Testis (tissue), 3 donors: ENCODE measurements around the gene NCL. TPM values are rescaled to one million over a fixed set of nuclear protein-coding genes. Genes with fewer than 3 reads are reported as not detected.

Experiments
- DNase-seq: peaks from one replicate; pipeline ENCODE4 v3.0.0-alpha.2; 2019
- H3K27ac ChIP-seq, 2 donors: fragments of 200-600 bp; sonication (generic); one replicate each; pipeline ENCODE4 v1.5.1; 2019
- H3K27me3 ChIP-seq: fragments of 200-600 bp; sonication (generic); one replicate; pipeline ENCODE4 v1.5.1; 2019
- H3K36me3 ChIP-seq: fragments of 200-600 bp; sonication (generic); one replicate; pipeline ENCODE4 v1.5.1; 2017; ENCODE audit warnings: low read depth; ENCODE audit errors: missing control alignments
- H3K4me1 ChIP-seq: fragments of 200-600 bp; sonication (generic); one replicate; pipeline ENCODE4 v1.5.1; 2019
- H3K4me3 ChIP-seq, 2 donors: fragments of 200-600 bp; sonication (generic); one replicate each; pipeline ENCODE4 v1.5.1; 2017 to 2019
- H3K9me3 ChIP-seq: fragments of 200-600 bp; sonication (generic); one replicate; pipeline ENCODE4 v1.5.1; 2017
- CTCF ChIP-seq, 3 experiments: fragments of 450-650 bp in 2 of 3; fragments of 200-600 bp in 1 of 3; sonication (generic) in 1 of 3; IDR thresholded peaks; one replicate each; pipeline ENCODE4 v1.5.1; 2016 to 2019; ENCODE audit warnings: antibody characterized with exemption in 3 of 3, mild to moderate bottlenecking in 2 of 3, moderate library complexity in 1 of 3
- POLR2A ChIP-seq: fragments of 450-650 bp; IDR thresholded peaks from one replicate; pipeline ENCODE4 v1.6.1; 2017; ENCODE audit warnings: antibody characterized with exemption, mild to moderate bottlenecking, moderate library complexity
- WGBS, 2 donors: methylation state at CpG; one replicate each; pipeline ENCODE4 v1.1.5; 2018; 5-methylcytosine and 5-hydroxymethylcytosine counted together
- intact Hi-C: fragments of 100-400 bp; cut with DNase I; formaldehyde crosslinking; loops from one replicate; pipeline ENCODE4 v1.15.1; 2023; ENCODE audit warnings: low total_unique reads
- polyA plus RNA-seq: library from polyadenylated mRNA; stranded (reverse); fragments of 350-450 nt; fragmentation: Illumina TruSeq; extraction: RNeasy Lipid Tissue Mini Kit (QIAGEN cat#74804); gene quantifications from one replicate; pipeline ENCODE4 v1.2.3, GENCODE V29; 2014; ENCODE audit warnings: low read depth, low replicate concordance; ENCODE audit not compliant: insufficient read depth
- total RNA-seq, 2 donors: library from RNA; depleted of rRNA; stranded (reverse); fragments of >200 nt; gene quantifications; one replicate each; pipeline ENCODE4 v1.2.3, GENCODE V29; 2016

The NCL gene
- total and polyA plus RNA-seq, 3 donors from 2014 or later, result 207 to 293 (median 224) TPM

GRCh38 chr2:231455890-231456289 lies 8.4 kb downstream of the NCL start:
- H3K4me1 ChIP-seq, result no peaks in the 10 kb centered on the region
- no peak overlapping the region for H3K27ac ChIP-seq
- no peak overlapping the region for H3K4me3 ChIP-seq
- intact Hi-C loops, result no loop called here
- H3K9me3 ChIP-seq, result no peaks in the 10 kb centered on the region
- no peak for DNase-seq
- no peaks in the 10 kb centered on the region for H3K27me3 ChIP-seq
- peaks cover 6% of the 10 kb centered on the region for H3K36me3 ChIP-seq
- WGBS, 2 donors, result 88 to 91% methylated on average over 6 of the region's 6 CpGs
- TF ChIP-seq POLR2A, result no peak
- TF ChIP-seq CTCF (IDR thresholded peaks at IDR 0.05), result no peak

- Histone ChIP-seq H3K36me3 (peaks cover 6% of the 10 kb centered on the region), H3K4me3 (no peak overlapping the region), H3K9me3 (no peaks in the 10 kb centered on the region), H3K4me1 (no peaks in the 10 kb centered on the region), H3K27me3 (no peaks in the 10 kb centered on the region), H3K27ac (no peak overlapping the region)
- DNase-seq, result no peak
- intact Hi-C loops, result no loop called here
- no peak for TF ChIP-seq CTCF (IDR thresholded peaks at IDR 0.05)
- WGBS, 2 donors, result 76 to 87% methylated on average over 11 of the region's 11 CpGs
Measured at GRCh38 chr2:231455222-231455621, 9.1 kb downstream of the NCL start.

DNA sequence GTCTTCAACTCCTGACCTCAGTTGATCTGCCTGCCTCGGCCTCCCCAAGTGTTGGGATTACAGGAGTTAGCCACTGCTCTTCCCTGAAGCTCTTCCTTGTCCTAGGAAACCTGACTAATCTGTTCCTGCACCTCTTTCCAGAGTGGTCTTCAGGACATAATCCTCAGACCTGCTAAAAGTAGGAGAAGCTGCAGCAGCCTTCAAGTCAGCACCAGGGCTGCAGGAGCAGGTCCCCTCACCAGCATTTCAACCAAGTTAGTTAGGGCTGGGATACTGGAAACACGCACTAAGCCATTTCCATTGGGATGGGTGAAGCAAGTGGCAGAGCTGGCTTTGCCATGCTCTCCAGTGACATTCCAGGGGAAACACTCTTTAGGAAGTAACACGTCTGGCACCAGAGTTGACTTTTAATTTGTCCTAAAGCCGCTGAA lies 9.9 kb downstream of the NCL start:
- Histone ChIP-seq H3K27me3 (no peaks in the 10 kb centered on the region), H3K4me1 (no peaks in the 10 kb centered on the region), H3K4me3 (no peak overlapping the region), H3K9me3 (no peaks in the 10 kb centered on the region), H3K36me3 (peaks cover 6% of the 10 kb centered on the region), H3K27ac (no peak overlapping the region)
- DNase-seq, result no peak
- intact Hi-C loops, result no loop called here
- TF ChIP-seq CTCF (IDR thresholded peaks at IDR 0.05) (no peak), POLR2A (no peak)
- 79 to 94% methylated on average over 4 of the region's 4 CpGs for WGBS, 2 donors

DNA sequence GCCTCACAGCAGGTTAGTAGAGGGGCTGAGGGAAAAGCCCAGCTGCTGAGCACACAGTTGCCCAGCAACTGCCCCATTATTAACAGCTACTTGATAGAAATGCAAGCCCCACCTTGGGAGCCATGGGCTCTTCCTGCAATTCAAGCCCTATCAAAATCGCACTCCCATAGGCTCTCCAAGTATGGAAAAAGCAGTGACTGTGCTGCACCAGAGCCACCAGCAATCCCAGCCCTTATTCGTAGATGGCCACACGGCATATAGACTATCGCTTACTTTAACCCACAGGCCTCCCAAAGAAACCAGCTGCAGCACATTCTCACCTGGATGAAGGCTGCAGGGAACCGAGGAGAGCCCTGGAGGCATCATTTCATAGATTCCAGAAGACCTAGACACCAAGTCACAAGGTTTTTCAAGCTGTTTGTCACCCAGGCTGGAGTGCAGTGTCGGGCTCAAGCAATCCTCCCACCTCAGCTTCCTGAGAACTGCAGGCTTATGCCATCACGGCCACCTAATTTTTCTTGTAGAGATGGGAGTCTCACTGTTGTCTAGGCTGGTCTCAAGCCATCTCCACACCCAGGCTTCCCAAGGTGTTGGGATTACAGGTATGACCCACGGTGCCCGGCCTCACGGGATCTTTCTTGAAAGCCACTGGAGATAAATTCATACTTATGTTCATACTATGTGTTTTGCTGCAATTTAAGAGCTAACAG lies 11.3 kb downstream of the NCL start:
- Histone ChIP-seq H3K27me3 (no peaks in the 10 kb centered on the region), H3K36me3 (peaks cover 6% of the 10 kb centered on the region), H3K9me3 (no peaks in the 10 kb centered on the region), H3K27ac (peak overlapping the region in 1 of 2 donors; percentile 4), H3K4me1 (no peaks in the 10 kb centered on the region), H3K4me3 (no peak overlapping the region)
- WGBS, 2 donors, result 66 to 82% methylated on average over 7 to 10 of the region's 10 CpGs
- no peak for DNase-seq
- intact Hi-C loops, result no loop called here
- TF ChIP-seq CTCF (IDR thresholded peaks at IDR 0.05), result no peak

DNA sequence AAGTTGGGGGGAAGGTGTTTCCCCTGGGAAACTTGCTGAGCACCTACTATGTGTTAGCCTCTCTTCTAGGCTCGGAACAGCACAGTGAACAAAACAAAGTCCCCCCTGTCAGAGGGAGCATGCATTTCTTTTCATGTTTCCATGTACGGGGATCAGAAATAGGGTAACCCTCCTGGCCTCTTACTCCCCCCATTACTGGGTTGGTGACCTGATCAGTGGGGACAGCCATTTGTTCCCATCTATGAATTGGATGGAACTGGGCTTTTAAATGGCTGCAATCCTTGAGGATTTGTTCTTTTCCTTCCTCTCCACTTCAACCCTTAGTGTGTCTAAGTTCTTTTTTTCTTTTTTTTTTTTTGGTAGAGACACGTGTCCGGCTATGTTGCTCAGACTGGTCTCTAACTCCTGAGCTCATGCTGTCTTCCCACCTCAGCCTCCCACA lies 13.7 kb downstream of the NCL start:
- intact Hi-C loops, result no loop called here
- H3K27ac ChIP-seq, result no peak overlapping the region
- H3K27me3 ChIP-seq, result no peaks in the 10 kb centered on the region
- no peak for DNase-seq
- TF ChIP-seq CTCF (IDR thresholded peaks at IDR 0.05) (no peak), POLR2A (no peak)
- no peak overlapping the region for H3K4me3 ChIP-seq
- WGBS, 2 donors, result 80 to 86% methylated on average over 4 of the region's 4 CpGs
- no peaks in the 10 kb centered on the region for H3K4me1 ChIP-seq
- H3K36me3 ChIP-seq, result peaks cover 6% of the 10 kb centered on the region
- H3K9me3 ChIP-seq, result no peaks in the 10 kb centered on the region
